ENCODE measurements around the gene SF3B3.

GRCh38 chr16:70550082-70550481 is 26.5 kb downstream of the SF3B3 start:
- no peak for TF ChIP-seq CTCF (IDR thresholded peaks at IDR 0.05)
- TF ChIP-seq POLR2A (IDR thresholded peaks at IDR 0.05), result no peak
- no peak for TF ChIP-seq POLR2AphosphoS5 (IDR thresholded peaks at IDR 0.05)
- TF ChIP-seq EP300 (IDR thresholded peaks at IDR 0.05), result no peak

All from suprapubic skin (tissue), 4 donors.